GM13977 (cell line): Measurements from ENCODE around the gene IGSF21.
"Not testable (repeated sequence)": the region's sequence is repeated elsewhere in the genome, so short reads cannot be mapped to it uniquely, and the experiment has no call there.

ENCODE experiments used
- DNase-seq: peaks from one replicate; pipeline ENCODE4 v3.0.0; 2012; ENCODE audit warnings: low spot score
- CTCF ChIP-seq: IDR thresholded peaks from 2 replicates; pipeline ENCODE4 v1.5.1; 2012; ENCODE audit warnings: mild to moderate bottlenecking, control low read depth; ENCODE audit not compliant: insufficient read depth; ENCODE audit errors: extremely low read depth, missing control alignments
- in situ Hi-C: fragments of 300-500 bp; cut with MboI; formaldehyde crosslinking; loops from one replicate; pipeline ENCODE4 v1.12.0; 2022; ENCODE audit warnings: low sequenced_read_pairs, low pct_unique_long_range_greater_than_20kb, mixed read lengths, inconsistent platforms; ENCODE audit not compliant: unreplicated experiment

IGSF21 gene

DNA sequence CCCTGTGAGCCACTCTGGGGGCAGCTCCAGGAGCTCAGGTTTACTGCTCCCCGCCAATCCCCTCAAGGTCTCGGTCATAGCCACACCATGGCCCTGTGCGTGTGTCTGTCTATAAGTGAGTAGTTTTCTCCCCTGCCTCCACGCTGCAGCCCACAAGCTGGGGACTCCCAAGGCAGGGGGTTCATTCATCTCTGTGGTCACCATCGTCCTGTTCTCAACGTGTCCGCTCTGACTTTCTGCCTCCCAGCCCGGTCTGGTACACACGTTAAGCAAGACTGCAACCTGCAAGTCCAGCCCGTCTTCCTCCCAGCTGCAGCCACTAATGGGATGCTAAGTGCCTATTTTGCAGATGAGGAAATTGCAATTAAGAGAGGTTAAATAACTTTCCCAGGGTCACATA lies 49.8 kb downstream of the IGSF21 start:
- in situ Hi-C loops: no loop called here
- no peak for TF ChIP-seq CTCF
- DNase-seq: no peak

DNA sequence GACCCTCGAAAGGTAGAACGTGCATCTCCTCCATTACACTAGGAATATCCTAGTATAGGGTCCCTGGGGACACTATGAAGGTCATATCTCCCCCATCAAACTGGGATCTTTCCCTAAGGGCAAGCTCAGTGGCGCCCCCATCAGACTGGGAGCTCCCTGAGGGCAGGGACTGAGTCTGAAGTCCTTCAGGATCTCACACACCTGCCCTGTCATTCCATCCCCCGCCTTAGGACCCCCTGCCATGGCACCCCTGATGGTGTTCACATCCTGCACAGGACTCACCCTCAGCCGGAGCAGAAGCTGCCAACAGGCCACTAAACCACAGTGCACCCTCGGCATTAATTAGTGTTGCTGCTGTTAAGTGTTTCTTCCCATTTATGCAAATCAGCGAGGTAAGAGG lies 50.4 kb downstream of the IGSF21 start:
- no peak for DNase-seq
- no peak for TF ChIP-seq CTCF
- in situ Hi-C loops: no loop called here

DNA sequence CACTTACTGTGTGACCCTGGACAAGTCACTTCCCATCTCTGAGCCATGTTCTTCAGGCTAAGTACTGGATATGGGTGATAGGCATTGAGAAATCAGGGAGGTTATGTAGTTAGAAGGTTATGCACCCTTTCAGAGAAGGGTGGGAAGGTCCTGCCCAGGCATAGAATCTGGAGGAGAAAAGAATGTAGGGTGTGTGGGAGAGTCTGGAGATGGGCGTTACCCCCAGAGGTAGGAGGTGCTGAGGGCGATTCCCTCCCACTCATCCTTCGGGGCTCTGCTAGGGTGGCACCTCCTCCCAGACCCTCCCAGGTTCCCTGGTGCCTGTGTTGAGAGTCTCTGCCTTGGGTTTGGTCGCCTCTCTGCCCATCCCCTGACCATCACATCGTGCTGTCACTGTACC lies 51.1 kb downstream of the IGSF21 start:
- in situ Hi-C loops: no loop called here
- DNase-seq: no peak
- TF ChIP-seq CTCF: no peak

DNA sequence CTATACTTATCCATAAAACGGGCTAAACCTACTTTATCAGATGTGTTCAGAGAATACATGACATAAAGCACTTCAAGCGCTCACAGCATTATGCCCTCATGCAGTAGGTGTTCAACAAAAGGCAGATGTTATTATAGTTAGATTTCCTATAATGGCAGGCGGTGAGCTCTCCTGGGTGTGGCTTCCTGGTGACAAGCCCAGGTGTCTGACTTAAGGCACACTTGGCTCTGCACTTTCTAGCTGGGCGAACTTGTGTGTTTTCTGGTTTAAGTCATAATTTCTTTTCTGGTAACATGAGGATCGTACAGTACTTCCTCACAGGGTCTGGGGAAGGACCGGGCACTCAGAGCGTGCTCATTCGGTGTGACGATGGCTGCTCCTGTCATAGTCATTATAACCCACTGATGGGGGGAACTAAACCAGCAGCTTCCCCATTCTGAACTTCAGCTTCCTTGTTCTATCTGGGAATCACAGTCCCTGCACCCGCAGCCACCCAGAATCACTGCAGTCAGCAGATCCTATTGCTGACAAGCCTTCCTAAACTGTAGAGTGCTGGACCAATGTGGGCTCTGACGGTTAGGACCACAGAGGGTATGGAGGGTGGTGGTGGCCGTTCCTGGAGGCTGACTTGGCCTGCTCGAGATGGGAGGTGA lies 52.8 kb downstream of the IGSF21 start:
- no peak for DNase-seq
- in situ Hi-C loops: no loop called here
- TF ChIP-seq CTCF: no peak

GRCh38 chr1:18161690-18162089 lies 54.1 kb downstream of the IGSF21 start:
- DNase-seq: no peak
- in situ Hi-C loops: no loop called here
- TF ChIP-seq CTCF: no peak

DNA sequence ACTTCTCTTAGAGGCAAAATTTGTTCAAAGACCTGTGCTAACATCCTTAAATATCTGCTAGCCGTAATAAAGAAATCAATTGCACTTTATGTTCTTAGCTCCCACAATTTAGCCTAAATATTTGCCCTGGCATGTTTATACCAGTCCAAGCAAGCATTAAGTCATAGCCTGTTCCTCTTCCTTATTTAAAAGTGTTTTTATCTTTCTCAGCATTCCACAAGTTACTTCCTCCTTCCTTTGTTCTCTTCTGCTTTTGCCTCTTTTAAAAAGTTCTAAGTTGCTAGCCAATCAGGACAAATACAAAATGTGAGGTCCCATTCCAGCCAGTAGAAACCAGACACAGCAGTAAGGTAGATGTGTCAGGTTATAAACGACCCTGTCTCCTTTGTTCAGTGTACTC lies 58.0 kb downstream of the IGSF21 start:
- in situ Hi-C loops: not testable (repeated sequence)

GRCh38 chr1:18166341-18166740 lies 58.7 kb downstream of the IGSF21 start:
- DNase-seq: no peak
- no peak for TF ChIP-seq CTCF
- in situ Hi-C loops: no loop called here

More for the DNA sequence above, 58.0 kb downstream of the IGSF21 start:
- not testable (repeated sequence) for DNase-seq
